Tibial nerve (tissue), 4 donors: Measurements from ENCODE around the gene CYTH1.
A peak's percentile ranks its signal among the peaks of the same experiment; 100 is the strongest.

Experiments
- EP300 ChIP-seq, 2 donors: sonication (generic); formaldehyde crosslinking; IDR thresholded peaks; one replicate each; pipeline ENCODE4 v1.6.1; 2017; ENCODE audit warnings: antibody characterized with exemption in 2 of 2, mild to moderate bottlenecking in 1 of 2
- POLR2A ChIP-seq, 2 donors: fragments of 450-650 bp; IDR thresholded peaks; one replicate each; pipeline ENCODE4 v1.6.1; 2017; ENCODE audit warnings: antibody characterized with exemption in 2 of 2, mild to moderate bottlenecking in 2 of 2, moderate library complexity in 2 of 2
- TF ChIP-seq, protein P1 (sequence below), 5 experiments: fragments of 200-600 bp in 3 of 5; fragments of 450-650 bp in 2 of 5; sonication (generic) in 3 of 5; IDR thresholded peaks; one replicate each; pipeline ENCODE4 v1.5.1; 2016 to 2019; ENCODE audit warnings: antibody characterized with exemption in 5 of 5, mild to moderate bottlenecking in 3 of 5, moderate library complexity in 2 of 5

DNA sequence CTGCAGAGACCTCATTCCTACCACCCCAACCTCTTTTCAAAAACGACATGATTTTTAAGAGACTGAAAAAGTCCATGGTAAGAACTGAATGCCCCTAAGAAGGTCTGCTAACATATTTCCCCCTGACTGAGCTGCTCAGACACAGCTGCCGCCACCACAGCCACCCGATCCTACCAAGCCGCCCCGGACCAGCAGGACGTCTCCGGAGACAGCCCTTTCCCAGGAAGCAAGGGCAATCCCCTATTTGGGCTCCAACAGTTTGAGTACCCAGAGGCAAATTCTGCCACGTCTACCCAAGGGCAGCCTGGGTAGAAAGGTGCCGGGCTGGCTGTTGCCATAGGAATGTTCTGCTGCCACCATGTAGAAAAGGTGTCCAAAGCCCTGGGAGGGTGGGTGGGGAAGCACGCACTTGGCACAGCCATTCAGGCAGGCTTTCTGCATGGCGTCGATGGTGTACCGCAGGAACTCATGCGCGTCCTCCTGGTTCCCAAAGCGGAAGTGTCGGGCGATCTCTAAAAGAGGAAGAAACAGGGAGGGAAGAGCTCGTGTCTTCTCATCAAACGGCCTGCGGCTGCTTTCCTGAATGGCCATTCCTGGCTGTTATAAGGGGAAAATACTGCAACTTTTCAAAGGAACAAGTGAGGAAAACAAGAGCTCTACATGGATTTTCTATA lies 44.9 kb upstream of the CYTH1 start:
- TF ChIP-seq, protein P1, sequence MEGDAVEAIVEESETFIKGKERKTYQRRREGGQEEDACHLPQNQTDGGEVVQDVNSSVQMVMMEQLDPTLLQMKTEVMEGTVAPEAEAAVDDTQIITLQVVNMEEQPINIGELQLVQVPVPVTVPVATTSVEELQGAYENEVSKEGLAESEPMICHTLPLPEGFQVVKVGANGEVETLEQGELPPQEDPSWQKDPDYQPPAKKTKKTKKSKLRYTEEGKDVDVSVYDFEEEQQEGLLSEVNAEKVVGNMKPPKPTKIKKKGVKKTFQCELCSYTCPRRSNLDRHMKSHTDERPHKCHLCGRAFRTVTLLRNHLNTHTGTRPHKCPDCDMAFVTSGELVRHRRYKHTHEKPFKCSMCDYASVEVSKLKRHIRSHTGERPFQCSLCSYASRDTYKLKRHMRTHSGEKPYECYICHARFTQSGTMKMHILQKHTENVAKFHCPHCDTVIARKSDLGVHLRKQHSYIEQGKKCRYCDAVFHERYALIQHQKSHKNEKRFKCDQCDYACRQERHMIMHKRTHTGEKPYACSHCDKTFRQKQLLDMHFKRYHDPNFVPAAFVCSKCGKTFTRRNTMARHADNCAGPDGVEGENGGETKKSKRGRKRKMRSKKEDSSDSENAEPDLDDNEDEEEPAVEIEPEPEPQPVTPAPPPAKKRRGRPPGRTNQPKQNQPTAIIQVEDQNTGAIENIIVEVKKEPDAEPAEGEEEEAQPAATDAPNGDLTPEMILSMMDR (IDR thresholded peaks at IDR 0.05), result no peak
- no peak for TF ChIP-seq POLR2A (IDR thresholded peaks at IDR 0.05)
- TF ChIP-seq EP300 (IDR thresholded peaks at IDR 0.05), result peak; percentile 30 to 49
